Stomach (tissue), 9 donors: ENCODE data around the gene VSTM2B. TPM values are rescaled to one million over a fixed set of nuclear protein-coding genes. Genes with fewer than 3 reads are reported as not detected.
"Not testable (repeated sequence)": the region's sequence is repeated elsewhere in the genome, so short reads cannot be mapped to it uniquely, and the experiment has no call there.

ENCODE experiments used
- DNase-seq, 2 donors: peaks; one replicate each; pipeline versions ENCODE4 v3.0.0 to v3.0.0-alpha.2; 2013 to 2019
- H3K27ac ChIP-seq, 5 donors: fragments of 200-600 bp in 4 of 5; sonication (generic) in 4 of 5; one replicate each; pipeline ENCODE4 v1.5.1; 2013 to 2019; ENCODE audit warnings: mild to moderate bottlenecking in 1 of 5, moderate library complexity in 1 of 5
- H3K27me3 ChIP-seq, 3 donors: fragments of 200-600 bp; sonication (generic); one replicate each; pipeline ENCODE4 v1.5.1; 2017 to 2019; ENCODE audit warnings: mixed run types in 1 of 3
- H3K36me3 ChIP-seq, 4 donors: fragments of 200-600 bp; sonication (generic); 1 replicate in 3 of 4; 2 replicates in 1 of 4; pipeline ENCODE4 v1.5.1; 2016 to 2019
- H3K4me1 ChIP-seq, 4 donors: fragments of 200-600 bp; sonication (generic); one replicate each; pipeline ENCODE4 v1.5.1; 2016 to 2019
- H3K4me3 ChIP-seq, 4 donors: fragments of 200-600 bp; sonication (generic) in 3 of 4; one replicate each; pipeline ENCODE4 v1.5.1; 2016 to 2019; ENCODE audit warnings: mild to moderate bottlenecking in 1 of 4
- H3K9me3 ChIP-seq, 4 donors: fragments of 200-600 bp; sonication (generic); one replicate each; pipeline ENCODE4 v1.5.1; 2016 to 2019
- EP300 ChIP-seq: sonication (generic); formaldehyde crosslinking; IDR thresholded peaks from one replicate; pipeline ENCODE4 v1.6.1; 2017; ENCODE audit warnings: antibody characterized with exemption
- POLR2A ChIP-seq, 4 donors: fragments of 450-650 bp; IDR thresholded peaks; one replicate each; pipeline ENCODE4 v1.6.1; 2016; ENCODE audit warnings: antibody characterized with exemption in 4 of 4, control low read depth in 2 of 4, mild to moderate bottlenecking in 1 of 4, moderate library complexity in 1 of 4
- POLR2AphosphoS5 ChIP-seq, 3 donors: sonication (generic); formaldehyde crosslinking; IDR thresholded peaks; one replicate each; pipeline ENCODE4 v1.6.1; 2016; ENCODE audit warnings: antibody characterized with exemption in 3 of 3
- WGBS, 5 donors: extraction: QIAGEN DNeasy Blood & Tissue Kit in 3 of 5; methylation state at CpG; one replicate each; pipeline versions ENCODE4 v1.1.5 to v1.1.7; 2013 to 2018; 5-methylcytosine and 5-hydroxymethylcytosine counted together
- intact Hi-C: fragments of 100-400 bp; cut with DNase I; formaldehyde crosslinking; loops from one replicate; pipeline ENCODE4 v1.15.1; 2023; ENCODE audit warnings: low total_unique reads
- polyA plus RNA-seq, 3 donors: library from polyadenylated mRNA; stranded (reverse); fragments of 200-250 nt; gene quantifications; one replicate each; pipeline ENCODE4 v1.2.3, GENCODE V29; 2013
- total RNA-seq, 5 donors: library from RNA; depleted of rRNA; stranded (reverse); fragments of >200 nt; gene quantifications; one replicate each; pipeline versions ENCODE4 v1.1.0 to v1.2.3, GENCODE V29; 2014 to 2016
- TF ChIP-seq, protein P1 (sequence below), 7 experiments: fragments of 450-650 bp in 4 of 7; fragments of 200-600 bp in 3 of 7; sonication (generic) in 3 of 7; IDR thresholded peaks; one replicate each; pipeline ENCODE4 v1.5.1; 2016 to 2019; ENCODE audit warnings: antibody characterized with exemption in 7 of 7, control low read depth in 2 of 7, mild to moderate bottlenecking in 1 of 7
- donor health status: healthy with polysubstance abuse.
- donor health status: Bipolar disorder and iron deficiency.
- donor health status: healthy.

VSTM2B gene
- total and polyA plus RNA-seq, 8 donors = not detected

DNA sequence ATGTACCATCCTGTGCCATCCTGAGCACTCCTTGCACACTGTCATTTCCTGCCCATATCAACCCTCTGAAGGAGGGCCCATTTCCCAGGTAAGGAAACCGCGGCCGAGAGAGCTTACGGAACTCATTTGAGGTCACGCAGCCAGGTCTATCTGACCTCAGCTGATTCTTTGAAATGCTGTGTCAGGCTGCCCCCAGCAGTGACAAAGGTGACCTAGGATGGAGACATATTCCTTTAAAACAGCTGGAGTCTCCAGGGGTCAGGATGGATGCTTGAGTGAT is 42.2 kb upstream of the VSTM2B start:
- DNase-seq = no peak
- no peak for TF ChIP-seq POLR2AphosphoS5 (IDR thresholded peaks at IDR 0.05)
- TF ChIP-seq EP300 = no peak
- no peak for TF ChIP-seq POLR2A (IDR thresholded peaks at IDR 0.05)
- TF ChIP-seq, protein P1, sequence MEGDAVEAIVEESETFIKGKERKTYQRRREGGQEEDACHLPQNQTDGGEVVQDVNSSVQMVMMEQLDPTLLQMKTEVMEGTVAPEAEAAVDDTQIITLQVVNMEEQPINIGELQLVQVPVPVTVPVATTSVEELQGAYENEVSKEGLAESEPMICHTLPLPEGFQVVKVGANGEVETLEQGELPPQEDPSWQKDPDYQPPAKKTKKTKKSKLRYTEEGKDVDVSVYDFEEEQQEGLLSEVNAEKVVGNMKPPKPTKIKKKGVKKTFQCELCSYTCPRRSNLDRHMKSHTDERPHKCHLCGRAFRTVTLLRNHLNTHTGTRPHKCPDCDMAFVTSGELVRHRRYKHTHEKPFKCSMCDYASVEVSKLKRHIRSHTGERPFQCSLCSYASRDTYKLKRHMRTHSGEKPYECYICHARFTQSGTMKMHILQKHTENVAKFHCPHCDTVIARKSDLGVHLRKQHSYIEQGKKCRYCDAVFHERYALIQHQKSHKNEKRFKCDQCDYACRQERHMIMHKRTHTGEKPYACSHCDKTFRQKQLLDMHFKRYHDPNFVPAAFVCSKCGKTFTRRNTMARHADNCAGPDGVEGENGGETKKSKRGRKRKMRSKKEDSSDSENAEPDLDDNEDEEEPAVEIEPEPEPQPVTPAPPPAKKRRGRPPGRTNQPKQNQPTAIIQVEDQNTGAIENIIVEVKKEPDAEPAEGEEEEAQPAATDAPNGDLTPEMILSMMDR (IDR thresholded peaks at IDR 0.05) = no peak
- Histone ChIP-seq H3K4me3 (no peak overlapping the region), H3K9me3 (peaks cover 0 to 21% (median 16%) of the 10 kb centered on the region in 4 donors), H3K27me3 (peaks cover 0 to 42% (median 0%) of the 10 kb centered on the region in 3 donors), H3K36me3 (no peaks in the 10 kb centered on the region), H3K4me1 (no peaks in the 10 kb centered on the region), H3K27ac (no peak overlapping the region)
- intact Hi-C loops = no loop called here
- 91 to 100% (median 94%) methylated on average over 5 of the region's 5 CpGs for WGBS, 5 donors

DNA sequence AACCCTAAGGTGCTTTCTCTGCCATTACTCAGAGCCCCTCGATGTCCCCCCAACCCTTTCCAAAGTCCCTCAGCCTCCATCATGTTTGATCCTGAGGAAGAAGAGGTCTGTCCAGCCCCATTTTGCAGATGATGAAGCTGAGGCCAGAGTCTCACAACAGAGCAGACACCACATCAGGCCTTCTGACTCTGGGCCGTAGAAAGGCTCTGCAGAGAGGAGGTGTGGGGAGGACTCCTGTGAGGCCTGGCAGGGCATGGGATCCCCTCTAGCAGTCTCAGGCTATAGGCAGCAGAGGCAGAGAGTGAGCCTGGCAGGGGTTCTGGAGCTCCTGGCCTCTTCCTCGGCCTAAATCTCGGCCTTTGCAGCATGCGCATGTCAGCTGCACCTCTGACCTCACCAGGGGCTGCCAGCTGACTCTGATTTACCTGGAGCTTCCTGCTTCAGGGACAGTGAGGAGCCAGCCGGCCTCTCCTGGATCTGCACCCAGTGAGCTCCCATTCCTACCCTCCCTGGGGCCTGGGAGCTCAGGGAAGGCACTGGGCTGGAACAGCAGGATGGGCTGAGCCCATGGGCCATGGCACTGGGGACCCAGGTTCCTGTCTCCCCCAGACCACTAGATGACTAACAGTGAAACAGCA is 41.7 kb upstream of the VSTM2B start:
- intact Hi-C loops = no loop called here
- WGBS, 5 donors = 54 to 69% (median 61%) methylated on average over 6 of the region's 6 CpGs
- H3K4me1 ChIP-seq = no peaks in the 10 kb centered on the region
- no peaks in the 10 kb centered on the region for H3K36me3 ChIP-seq
- no peak for DNase-seq
- H3K9me3 ChIP-seq = peaks cover 0 to 20% (median 16%) of the 10 kb centered on the region in 4 donors
- TF ChIP-seq, protein P1 (IDR thresholded peaks at IDR 0.05) = no peak
- no peak for TF ChIP-seq EP300
- no peak for TF ChIP-seq POLR2AphosphoS5 (IDR thresholded peaks at IDR 0.05)
- TF ChIP-seq POLR2A (IDR thresholded peaks at IDR 0.05) = no peak
- H3K4me3 ChIP-seq = no peak overlapping the region
- no peak overlapping the region for H3K27ac ChIP-seq
- peaks cover 0 to 39% (median 0%) of the 10 kb centered on the region in 3 donors for H3K27me3 ChIP-seq

DNA sequence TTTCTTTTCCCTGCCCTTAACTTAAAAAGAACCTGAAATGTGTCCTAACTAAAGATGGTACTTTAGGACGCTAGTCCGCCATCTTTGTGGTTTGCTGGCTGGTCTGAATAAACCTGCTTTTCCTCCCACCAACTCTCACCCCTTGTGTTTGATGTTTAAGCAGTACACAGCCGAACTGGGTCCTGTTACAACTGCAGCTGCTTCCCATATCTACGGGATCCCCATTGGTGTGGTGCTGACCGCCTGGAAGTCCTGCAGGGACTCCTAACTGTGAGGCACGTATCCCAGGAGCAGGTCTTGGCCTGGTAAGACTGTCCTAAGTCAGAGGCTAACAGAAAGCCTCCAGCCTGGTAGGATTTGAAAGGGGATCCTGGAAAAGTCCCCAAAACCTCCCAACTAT is 40.9 kb upstream of the VSTM2B start:
- no peak overlapping the region for H3K27ac ChIP-seq
- H3K27me3 ChIP-seq = peaks cover 0 to 37% (median 0%) of the 10 kb centered on the region in 3 donors
- 51 to 63% (median 57%) methylated on average over 6 of the region's 6 CpGs for WGBS, 5 donors
- H3K9me3 ChIP-seq = peaks cover 0 to 16% (median 14%) of the 10 kb centered on the region in 4 donors
- DNase-seq = no peak
- no peaks in the 10 kb centered on the region for H3K36me3 ChIP-seq
- TF ChIP-seq, protein P1 (IDR thresholded peaks at IDR 0.05) = no peak
- TF ChIP-seq EP300 = no peak
- no peak for TF ChIP-seq POLR2A (IDR thresholded peaks at IDR 0.05)
- no peak for TF ChIP-seq POLR2AphosphoS5 (IDR thresholded peaks at IDR 0.05)
- no peak overlapping the region for H3K4me3 ChIP-seq
- no peaks in the 10 kb centered on the region for H3K4me1 ChIP-seq
- intact Hi-C loops = no loop called here

DNA sequence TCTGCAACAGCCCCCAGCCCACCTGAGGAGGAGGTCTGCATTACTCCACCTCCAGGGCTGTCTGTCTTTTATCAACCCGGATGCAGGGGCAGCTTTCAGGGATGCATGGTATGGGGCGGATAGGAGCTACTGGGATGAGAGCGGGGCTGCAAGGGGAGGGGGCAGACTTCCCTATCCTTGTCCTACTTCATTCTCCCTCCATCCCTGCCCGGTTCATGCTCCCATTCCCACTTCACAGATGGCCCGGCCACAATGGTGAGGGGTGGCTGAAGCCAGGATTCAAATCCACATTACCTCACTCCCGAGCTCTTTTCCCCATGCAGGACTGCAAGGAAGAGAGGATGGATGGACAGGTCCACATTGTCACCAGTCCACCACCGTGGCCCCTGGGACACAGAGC is 40.5 kb upstream of the VSTM2B start:
- intact Hi-C loops = no loop called here
- TF ChIP-seq EP300 = no peak
- TF ChIP-seq, protein P1 (IDR thresholded peaks at IDR 0.05) = no peak
- TF ChIP-seq POLR2A (IDR thresholded peaks at IDR 0.05) = no peak
- TF ChIP-seq POLR2AphosphoS5 (IDR thresholded peaks at IDR 0.05) = no peak
- DNase-seq = peak in 1 of 2 donors; percentile 16

DNA sequence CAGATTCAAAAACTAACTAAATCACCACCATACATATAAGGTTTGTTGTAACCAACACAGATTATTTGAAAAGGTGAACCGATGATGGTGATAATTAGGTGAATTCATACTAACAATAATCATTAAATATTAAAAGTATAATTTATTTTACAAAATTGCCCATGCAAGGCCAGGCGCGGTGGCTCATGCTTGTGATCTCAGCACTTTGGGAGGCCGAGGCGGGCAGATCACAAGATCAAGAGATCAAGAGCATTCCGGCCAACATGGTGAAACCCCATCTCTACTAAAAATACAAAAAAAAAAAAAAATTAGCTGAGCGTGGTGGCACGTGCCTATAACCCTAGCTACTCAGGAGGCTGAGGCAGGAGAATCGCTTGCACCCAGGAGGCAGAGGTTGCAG is 38.8 kb upstream of the VSTM2B start:
- intact Hi-C loops, H3K4me1 ChIP-seq, H3K4me3 ChIP-seq, DNase-seq, H3K27ac ChIP-seq, H3K36me3 ChIP-seq, H3K9me3 ChIP-seq: not testable (repeated sequence)
- 89 to 92% (median 90%) methylated on average over 9 of the region's 9 CpGs for WGBS, 5 donors
- peaks cover 0 to 50% (median 0%) of the 10 kb centered on the region in 3 donors for H3K27me3 ChIP-seq

More for the DNA sequence above, 40.5 kb upstream of the VSTM2B start:
- Histone ChIP-seq H3K4me1 (no peaks in the 10 kb centered on the region), H3K9me3 (peaks cover 0 to 12% (median 10%) of the 10 kb centered on the region in 4 donors), H3K27ac (no peak overlapping the region), H3K36me3 (no peaks in the 10 kb centered on the region), H3K27me3 (peaks cover 0 to 37% (median 0%) of the 10 kb centered on the region in 3 donors), H3K4me3 (no peak overlapping the region)
- WGBS, 5 donors = 71 to 78% (median 74%) methylated on average over 7 of the region's 7 CpGs
